Mammary epithelial cell (primary cell): ENCODE measurements around the gene GZMM.

Experiments
- EZH2 ChIP-seq: IDR thresholded peaks from 2 replicates; pipeline ENCODE4 v1.6.1; 2012; ENCODE audit warnings: low read length, inconsistent platforms, borderline replicate concordance
- TF ChIP-seq, protein P1 (sequence below), 2 donors: IDR thresholded peaks in 1 of 2; conservative IDR thresholded peaks in 1 of 2; 2 replicates each; pipeline ENCODE4 v1.5.1; 2011 to 2012; ENCODE audit warnings: inconsistent platforms in 2 of 2, low read length in 2 of 2, mild to moderate bottlenecking in 2 of 2, control low read depth in 1 of 2, low read depth in 1 of 2; ENCODE audit not compliant: insufficient read depth in 1 of 2; ENCODE audit errors: extremely low read depth in 1 of 2

GRCh38 chr19:583198-583967 is 39.5 kb downstream of the GZMM start:
- TF ChIP-seq, protein P1, sequence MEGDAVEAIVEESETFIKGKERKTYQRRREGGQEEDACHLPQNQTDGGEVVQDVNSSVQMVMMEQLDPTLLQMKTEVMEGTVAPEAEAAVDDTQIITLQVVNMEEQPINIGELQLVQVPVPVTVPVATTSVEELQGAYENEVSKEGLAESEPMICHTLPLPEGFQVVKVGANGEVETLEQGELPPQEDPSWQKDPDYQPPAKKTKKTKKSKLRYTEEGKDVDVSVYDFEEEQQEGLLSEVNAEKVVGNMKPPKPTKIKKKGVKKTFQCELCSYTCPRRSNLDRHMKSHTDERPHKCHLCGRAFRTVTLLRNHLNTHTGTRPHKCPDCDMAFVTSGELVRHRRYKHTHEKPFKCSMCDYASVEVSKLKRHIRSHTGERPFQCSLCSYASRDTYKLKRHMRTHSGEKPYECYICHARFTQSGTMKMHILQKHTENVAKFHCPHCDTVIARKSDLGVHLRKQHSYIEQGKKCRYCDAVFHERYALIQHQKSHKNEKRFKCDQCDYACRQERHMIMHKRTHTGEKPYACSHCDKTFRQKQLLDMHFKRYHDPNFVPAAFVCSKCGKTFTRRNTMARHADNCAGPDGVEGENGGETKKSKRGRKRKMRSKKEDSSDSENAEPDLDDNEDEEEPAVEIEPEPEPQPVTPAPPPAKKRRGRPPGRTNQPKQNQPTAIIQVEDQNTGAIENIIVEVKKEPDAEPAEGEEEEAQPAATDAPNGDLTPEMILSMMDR (conservative IDR thresholded peaks at IDR 0.05 in 1 of 2, IDR thresholded peaks at IDR 0.05 in 1 of 2; ENCODE audit: extremely low read depth in 1 of 2, insufficient read depth in 1 of 2, low read depth in 1 of 2, low read length in 2 of 2): no peak
- no peak for TF ChIP-seq EZH2
